IPS-NIHi7 (cell line): Measurements from ENCODE around the gene MYO1D.
"Not testable (repeated sequence)": the region's sequence is repeated elsewhere in the genome, so short reads cannot be mapped to it uniquely, and the experiment has no call there.

ENCODE experiments used
- DNase-seq: peaks from one replicate; pipeline ENCODE4 v3.0.0; 2012; ENCODE audit warnings: mixed read lengths; ENCODE audit errors: extremely low spot score

Gene MYO1D

DNA sequence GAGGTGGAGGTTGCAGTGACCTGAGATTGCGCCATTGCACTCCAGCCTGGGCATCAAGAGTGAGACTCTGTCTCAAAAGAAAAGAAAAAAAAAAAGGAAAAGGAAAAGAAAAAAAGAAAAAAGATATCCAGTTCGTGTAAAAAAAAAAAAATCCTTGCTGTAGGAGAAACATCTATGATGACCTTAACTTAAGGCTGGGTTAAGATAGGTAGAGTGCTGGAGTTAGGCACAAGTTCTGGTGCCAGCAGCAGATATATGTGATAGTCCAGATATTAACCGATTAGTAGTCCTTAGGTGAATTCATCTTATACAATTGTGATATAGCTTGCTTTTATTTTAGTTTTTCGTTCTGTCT, 415.4 kb downstream of the MYO1D start:
- no peak for DNase-seq

DNA sequence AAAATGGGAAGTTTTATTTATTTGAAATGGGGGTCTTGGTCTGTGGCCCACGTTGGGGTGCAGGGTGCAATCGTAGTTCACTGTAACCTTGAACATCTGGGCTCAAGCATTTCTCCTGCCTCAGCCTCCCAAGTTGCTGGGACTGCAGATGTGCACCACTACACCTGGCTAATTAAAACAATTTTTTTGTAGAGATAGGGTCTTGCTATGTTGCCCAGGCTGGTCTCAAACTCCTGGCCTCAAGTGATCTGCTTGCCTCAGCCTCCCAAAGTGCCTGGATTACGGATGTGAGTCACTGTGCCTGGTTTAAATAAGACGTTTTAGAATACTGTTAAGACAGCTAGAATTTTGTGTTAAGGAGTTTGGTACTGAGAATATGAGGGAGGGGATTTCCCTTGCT, 416.9 kb downstream of the MYO1D start:
- no peak for DNase-seq

- DNase-seq = no peak
These were observed 418.6 kb downstream of the MYO1D start for GRCh38 chr17:32458371-32458770.

DNA sequence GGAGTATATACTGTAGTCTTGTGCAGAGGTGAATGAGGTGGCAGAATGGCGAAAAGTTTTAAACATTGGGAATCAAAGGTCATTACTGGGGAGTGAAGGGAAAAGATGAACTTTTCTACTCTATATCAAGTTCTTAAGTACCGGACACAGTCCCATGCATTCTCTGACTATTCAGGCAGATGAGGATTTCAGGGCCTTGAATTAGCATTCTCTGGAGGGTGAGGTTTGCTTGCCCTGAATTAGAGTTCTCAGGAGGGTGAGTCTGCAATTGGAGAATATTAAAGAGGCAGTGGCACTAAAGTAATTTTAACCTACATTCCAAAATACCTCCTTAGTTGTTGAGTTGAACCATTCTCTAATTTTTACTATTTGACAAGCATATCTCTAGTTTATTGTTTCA, 423.6 kb downstream of the MYO1D start:
- DNase-seq = no peak

- DNase-seq = no peak
These were observed 424.6 kb downstream of the MYO1D start for GRCh38 chr17:32452281-32452680.

- DNase-seq = no peak
These were observed 425.0 kb downstream of the MYO1D start for GRCh38 chr17:32451879-32452278.

DNA sequence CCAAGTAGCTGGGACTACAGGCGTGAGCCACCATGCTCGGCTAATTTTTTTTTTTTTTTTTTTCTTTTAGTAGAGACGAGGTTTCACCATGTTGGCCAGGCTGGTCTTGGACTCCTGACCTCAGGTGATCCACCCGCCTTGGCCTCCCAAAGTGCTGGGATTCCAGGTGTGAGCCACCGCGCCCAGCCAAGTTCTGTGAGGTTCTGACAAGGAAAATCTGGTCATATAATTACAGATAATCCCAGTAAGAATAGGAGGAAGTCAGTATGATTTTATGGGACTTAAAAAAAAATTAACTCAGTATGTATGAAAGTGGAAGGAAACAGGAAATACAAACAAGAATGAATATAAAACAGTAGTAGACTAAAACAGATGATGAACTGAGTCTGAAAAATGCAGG, 426.5 kb downstream of the MYO1D start:
- not testable (repeated sequence) for DNase-seq

DNA sequence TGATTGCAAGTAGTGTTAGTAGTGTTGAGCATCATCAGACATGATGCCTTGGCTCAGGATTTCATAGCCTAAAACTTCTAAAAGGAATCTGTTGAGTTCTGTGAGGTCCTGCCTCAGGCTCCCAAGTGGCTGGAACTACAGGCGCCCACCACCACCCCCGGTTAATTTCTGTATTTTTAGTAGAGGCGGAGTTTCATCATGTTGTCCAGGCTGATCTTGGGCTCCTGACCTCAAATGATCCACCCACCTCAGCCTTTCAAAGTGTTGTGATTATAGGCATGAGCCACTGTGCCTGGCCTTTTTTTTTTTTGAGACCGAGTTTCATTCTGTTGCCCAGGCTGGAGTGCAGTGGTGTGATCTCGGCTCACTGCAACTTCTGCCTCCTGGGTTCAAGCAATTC, 427.0 kb downstream of the MYO1D start:
- no peak for DNase-seq

- DNase-seq = no peak
These were observed 430.0 kb downstream of the MYO1D start for GRCh38 chr17:32446949-32447348.

- no peak for DNase-seq
These were observed 431.0 kb downstream of the MYO1D start for GRCh38 chr17:32445971-32446370.

DNA sequence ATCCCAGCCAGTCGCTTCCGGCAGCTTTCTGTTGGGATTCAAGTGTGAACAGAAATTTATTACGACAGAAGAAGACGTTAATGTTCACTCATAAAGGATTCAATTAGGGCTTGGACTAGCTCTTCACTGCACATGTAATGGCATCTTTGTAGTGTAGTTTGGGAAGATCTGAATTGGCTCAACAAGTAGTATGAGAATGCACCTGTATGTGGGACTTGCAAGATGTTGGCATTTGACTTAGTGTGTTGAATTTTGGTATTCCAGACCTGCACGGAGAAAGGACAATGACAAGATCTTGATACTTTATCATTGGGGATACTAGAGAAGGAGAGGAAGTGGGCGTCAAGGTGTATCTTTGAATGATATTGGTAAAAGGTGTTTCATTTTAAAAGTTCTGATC, 431.4 kb downstream of the MYO1D start:
- no peak for DNase-seq

DNA sequence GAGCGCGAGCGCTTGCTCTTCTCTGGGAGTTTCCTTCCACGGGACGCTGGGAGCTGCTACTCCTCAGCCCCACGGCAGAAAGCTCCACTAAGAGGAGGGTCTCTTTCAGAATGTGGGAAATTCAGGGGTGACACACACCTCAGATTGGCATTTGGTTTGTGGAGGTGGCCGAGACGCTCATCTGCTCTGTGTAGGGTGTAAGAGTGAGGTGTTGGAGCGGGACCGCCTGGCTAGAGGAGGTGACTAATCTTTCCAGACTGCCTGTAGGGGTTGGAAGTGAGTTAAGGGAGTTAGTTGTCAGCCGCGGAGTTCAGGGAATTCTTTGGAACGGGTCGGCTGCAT, 431.9 kb downstream of the MYO1D start:
- DNase-seq = peak; percentile 42

- DNase-seq = peak; percentile 100
These were observed 432.4 kb downstream of the MYO1D start, which contains the start of gene PSMD11 for GRCh38 chr17:32444301-32445073. Gene PSMD11 (plus strand): TSS chr17:32444510. CDS start chr17:32444524, 14 bp downstream.

- no peak for DNase-seq
These were observed 433.1 kb downstream of the MYO1D start for GRCh38 chr17:32443827-32444300.
